Psoas muscle (tissue), 8 donors: Measurements from ENCODE around the gene FNDC11. TPM values are rescaled to one million over a fixed set of nuclear protein-coding genes. Genes with fewer than 3 reads are reported as not detected.
A peak's percentile ranks its signal among the peaks of the same experiment; 100 is the strongest.
"Not testable (repeated sequence)": the region's sequence is repeated elsewhere in the genome, so short reads cannot be mapped to it uniquely, and the experiment has no call there.

Experiments used
- ATAC-seq, 4 donors: fragments of 200-7000 bp; cut with Tn5 transposase; one replicate each; pipeline ENCODE4 v1.9.1; 2020; ENCODE audit warnings: moderate library complexity in 3 of 4, mild to moderate bottlenecking in 2 of 4
- DNase-seq, 2 donors: peaks; one replicate each; pipeline ENCODE4 v3.0.0-alpha.2; 2020
- H3K27ac ChIP-seq: fragments of 200-600 bp; one replicate; pipeline ENCODE4 v1.8.0; 2022
- H3K27me3 ChIP-seq, 3 donors: fragments of 200-600 bp in 1 of 3; one replicate each; pipeline versions ENCODE4 v1.6.1 to v1.8.0; 2013 to 2022; ENCODE audit warnings: low read length in 2 of 3, mild to moderate bottlenecking in 2 of 3, moderate library complexity in 1 of 3; ENCODE audit not compliant: insufficient read depth in 3 of 3
- H3K36me3 ChIP-seq, 2 donors: fragments of 200-600 bp in 1 of 2; one replicate each; pipeline versions ENCODE4 v1.6.1 to v1.8.0; 2013 to 2022; ENCODE audit warnings: low read depth in 1 of 2, mild to moderate bottlenecking in 1 of 2, moderate library complexity in 1 of 2; ENCODE audit not compliant: insufficient read depth in 1 of 2
- H3K4me1 ChIP-seq: fragments of 200-600 bp; one replicate; pipeline ENCODE4 v1.8.0; 2022
- H3K4me3 ChIP-seq: fragments of 200-600 bp; one replicate; pipeline ENCODE4 v1.8.0; 2022; ENCODE audit warnings: mild to moderate bottlenecking
- H3K9me3 ChIP-seq: fragments of 200-600 bp; one replicate; pipeline ENCODE4 v1.8.0; 2022
- WGBS, 3 donors: extraction: QIAGEN DNeasy Blood & Tissue Kit; methylation state at CpG; one replicate each; pipeline versions ENCODE4 v1.1.6 to v1.1.7; 2013; 5-methylcytosine and 5-hydroxymethylcytosine counted together
- intact Hi-C, 2 donors: fragments of 100-400 bp; cut with DNase I; formaldehyde crosslinking; loops; one replicate each; pipeline versions ENCODE4 v1.11.0 to v1.14.2; 2022
- polyA plus RNA-seq, 3 donors: library from polyadenylated mRNA; stranded (reverse); fragments of 200-250 nt; gene quantifications; one replicate each; pipeline ENCODE4 v1.2.3, GENCODE V29; 2013
- total RNA-seq, 4 donors: library from RNA; stranded (reverse); fragmentation: NEBNext Ultra II Directional in 2 of 4; extraction: Animal tissue kit (Norgen Biotek cat#: 25700) in 2 of 4; gene quantifications; one replicate each; pipeline versions ENCODE4 v1.2.1 to v1.2.4, GENCODE V29; 2021 to 2023
- TF ChIP-seq, protein P1 (sequence below): fragments of 200-600 bp; IDR thresholded peaks from one replicate; pipeline ENCODE4 v1.8.0; 2022; ENCODE audit warnings: antibody characterized with exemption
- donor health status: healthy with polysubstance abuse.
- donor health status: DM: no; HTN: no; CAD: no; lungs with moderate emphysema.
- donor health status: Bipolar disorder and iron deficiency.
- donor health status: healthy.
- donor health status: DM: yes; HTN: yes; CAD: no.
- donor health status: DM: no; HTN: no; CAD: no.
- donor health status: DM: no; HTN: no; CAD: no.
- donor health status: DM: yes; HTN: yes; CAD: no.

Gene FNDC11
- total and polyA plus RNA-seq, 7 donors: 0.07 to 0.14 (median 0.08) TPM; not detected in 4

DNA sequence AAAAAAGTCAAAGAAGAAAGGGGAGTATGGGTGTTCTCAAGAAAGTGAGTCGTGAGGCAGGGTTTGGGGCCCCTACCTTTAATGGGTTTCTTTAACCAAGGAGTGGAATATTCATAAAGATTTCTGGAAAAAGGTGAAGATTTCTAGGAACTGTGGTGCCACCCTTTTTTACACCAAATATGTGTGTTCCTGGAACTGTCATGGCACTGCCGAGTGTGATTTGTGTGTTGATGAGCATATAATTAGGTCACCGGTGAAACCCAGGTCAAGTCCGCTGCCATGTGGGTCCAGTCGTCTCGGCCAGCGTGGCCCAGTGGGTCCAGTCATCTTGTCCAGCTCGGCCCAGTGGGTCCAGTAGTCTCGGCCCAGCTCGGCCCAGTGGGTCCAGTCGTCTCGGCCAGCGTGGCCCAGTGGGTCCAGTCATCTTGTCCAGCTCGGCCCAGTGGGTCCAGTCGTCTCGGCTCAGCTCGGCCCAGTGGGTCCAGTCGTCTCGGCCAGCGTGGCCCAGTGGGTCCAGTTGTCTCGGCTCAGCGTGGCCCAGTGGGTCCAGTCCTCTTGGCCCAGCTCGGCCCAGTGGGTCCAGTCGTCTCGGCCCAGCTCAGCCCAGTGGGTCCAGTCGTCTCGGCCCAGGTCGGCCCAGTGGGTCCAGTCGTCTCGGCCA lies 46.7 kb upstream of the FNDC11 start:
- ATAC-seq (no peak), DNase-seq (peak in 1 of 2 donors; percentile 44)
- no peaks in the 10 kb centered on the region for H3K27me3 ChIP-seq
- TF ChIP-seq, protein P1, sequence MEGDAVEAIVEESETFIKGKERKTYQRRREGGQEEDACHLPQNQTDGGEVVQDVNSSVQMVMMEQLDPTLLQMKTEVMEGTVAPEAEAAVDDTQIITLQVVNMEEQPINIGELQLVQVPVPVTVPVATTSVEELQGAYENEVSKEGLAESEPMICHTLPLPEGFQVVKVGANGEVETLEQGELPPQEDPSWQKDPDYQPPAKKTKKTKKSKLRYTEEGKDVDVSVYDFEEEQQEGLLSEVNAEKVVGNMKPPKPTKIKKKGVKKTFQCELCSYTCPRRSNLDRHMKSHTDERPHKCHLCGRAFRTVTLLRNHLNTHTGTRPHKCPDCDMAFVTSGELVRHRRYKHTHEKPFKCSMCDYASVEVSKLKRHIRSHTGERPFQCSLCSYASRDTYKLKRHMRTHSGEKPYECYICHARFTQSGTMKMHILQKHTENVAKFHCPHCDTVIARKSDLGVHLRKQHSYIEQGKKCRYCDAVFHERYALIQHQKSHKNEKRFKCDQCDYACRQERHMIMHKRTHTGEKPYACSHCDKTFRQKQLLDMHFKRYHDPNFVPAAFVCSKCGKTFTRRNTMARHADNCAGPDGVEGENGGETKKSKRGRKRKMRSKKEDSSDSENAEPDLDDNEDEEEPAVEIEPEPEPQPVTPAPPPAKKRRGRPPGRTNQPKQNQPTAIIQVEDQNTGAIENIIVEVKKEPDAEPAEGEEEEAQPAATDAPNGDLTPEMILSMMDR: no peak
- no peak overlapping the region for H3K4me3 ChIP-seq
- peaks cover 19% of the 10 kb centered on the region for H3K4me1 ChIP-seq
- intact Hi-C loops: no loop called here
- H3K27ac ChIP-seq: no peak overlapping the region
- H3K36me3 ChIP-seq: no peaks in the 10 kb centered on the region
- WGBS, 3 donors: 90 to 94% (median 93%) methylated on average over 30 of the region's 30 CpGs
- peaks cover 12% of the 10 kb centered on the region for H3K9me3 ChIP-seq

DNA sequence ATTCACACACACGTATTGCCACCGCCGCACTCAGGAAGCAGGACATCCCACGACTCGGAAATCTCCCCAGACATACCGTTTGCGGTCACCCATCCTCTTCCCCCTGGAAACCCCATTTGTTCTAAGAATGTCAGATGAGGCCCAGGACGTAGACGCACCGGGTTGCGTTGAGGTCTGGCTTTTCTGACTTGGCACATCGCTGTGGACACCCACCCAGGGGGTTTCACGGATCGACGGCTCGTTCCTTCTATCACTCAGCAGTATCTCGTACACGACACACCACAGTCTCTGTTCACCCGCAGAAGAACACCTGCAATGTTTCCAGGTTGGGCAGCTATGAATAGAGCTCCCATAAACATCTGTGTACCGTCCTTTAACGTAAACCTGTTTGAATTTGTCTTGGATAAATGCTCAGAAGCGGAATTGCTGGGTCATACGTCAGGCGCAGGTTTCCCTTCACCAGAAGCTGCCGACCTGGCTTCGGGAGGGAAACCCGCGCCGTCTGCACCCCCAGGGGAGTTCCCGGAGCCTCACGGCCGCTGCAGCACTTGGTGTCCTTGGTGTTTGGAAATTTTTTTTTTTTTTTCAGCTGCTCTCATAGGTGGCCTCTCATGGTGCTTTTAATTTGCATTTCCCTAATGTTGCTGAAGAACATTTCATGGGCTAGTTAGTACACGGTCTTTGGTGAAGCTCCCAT lies 45.7 kb upstream of the FNDC11 start:
- Histone ChIP-seq H3K27me3 (no peaks in the 10 kb centered on the region), H3K4me3 (no peak overlapping the region), H3K36me3 (no peaks in the 10 kb centered on the region), H3K4me1 (peaks cover 13% of the 10 kb centered on the region), H3K9me3 (peaks cover 12% of the 10 kb centered on the region), H3K27ac (peak overlapping the region; percentile 81)
- DNase-seq: peak in 1 of 2 donors; percentile 15
- 85 to 89% (median 87%) methylated on average over 33 of the region's 33 CpGs for WGBS, 3 donors
- intact Hi-C loops: no loop called here
- peak in 1 of 4 donors; percentile 11 for ATAC-seq
- TF ChIP-seq, protein P1: no peak

DNA sequence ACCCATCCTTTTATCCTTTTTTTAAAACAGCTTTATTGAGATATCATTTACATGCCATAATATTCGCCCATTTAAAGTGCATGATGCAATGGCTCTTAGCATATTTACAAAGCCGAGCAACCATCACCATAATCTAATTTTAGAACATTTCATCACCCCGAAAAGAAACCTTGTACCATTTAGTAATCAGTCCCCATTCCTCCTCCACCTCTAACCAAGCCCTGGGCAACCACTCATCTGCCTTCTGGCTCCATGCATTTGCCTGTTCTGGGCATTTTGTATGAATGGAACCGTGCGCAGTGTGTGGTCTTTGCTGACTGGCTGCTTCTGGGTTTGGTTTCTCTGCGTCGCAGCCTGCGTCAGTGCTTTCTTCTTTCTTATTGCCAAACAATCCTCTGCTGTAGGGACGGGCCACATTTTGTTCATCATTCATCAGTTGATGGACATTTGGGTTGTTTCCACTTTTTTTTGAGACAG lies 44.8 kb upstream of the FNDC11 start:
- WGBS, 3 donors: 34 to 66% (median 35%) methylated on average over 9 of the region's 9 CpGs
- ATAC-seq (peak; percentile 92 to 95 (median 94)), DNase-seq (peak in 1 of 2 donors; percentile 57)
- H3K27me3 ChIP-seq: no peaks in the 10 kb centered on the region
- H3K4me3 ChIP-seq: no peak overlapping the region
- peaks cover 13% of the 10 kb centered on the region for H3K4me1 ChIP-seq
- H3K9me3 ChIP-seq: peaks cover 12% of the 10 kb centered on the region
- no peaks in the 10 kb centered on the region for H3K36me3 ChIP-seq
- peak overlapping the region; percentile 81 for H3K27ac ChIP-seq
- TF ChIP-seq, protein P1: no peak
- intact Hi-C loops: no loop called here

DNA sequence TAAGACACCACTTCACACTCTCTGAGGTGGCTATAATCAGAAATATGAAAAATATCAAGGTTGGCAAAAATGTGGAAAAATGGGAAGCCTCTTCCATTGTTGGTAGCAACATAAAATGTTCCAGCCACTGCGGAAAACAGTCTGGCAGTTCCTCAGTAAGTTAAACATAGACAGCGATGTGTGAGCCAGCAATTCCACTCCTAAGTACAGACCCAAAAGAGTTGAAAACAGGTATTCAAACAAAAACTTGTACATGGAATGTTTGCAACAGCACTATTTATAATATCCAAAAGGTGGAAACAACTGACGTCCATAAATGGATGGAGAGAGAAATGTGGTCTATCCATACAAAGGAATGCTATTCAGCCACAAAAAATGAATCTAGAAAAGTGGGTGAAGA lies 40.8 kb upstream of the FNDC11 start:
- Histone ChIP-seq H3K4me3 (no peak overlapping the region), H3K27ac (no peak overlapping the region), H3K9me3 (no peaks in the 10 kb centered on the region), H3K27me3 (no peaks in the 10 kb centered on the region), H3K36me3 (peaks cover 0 to 14% of the 10 kb centered on the region in 2 donors), H3K4me1 (peaks cover 13% of the 10 kb centered on the region)
- WGBS, 3 donors: 84 to 88% (median 88%) methylated on average over 3 of the region's 3 CpGs
- ATAC-seq (no peak), DNase-seq (no peak)
- TF ChIP-seq, protein P1: no peak
- intact Hi-C loops: no loop called here

DNA sequence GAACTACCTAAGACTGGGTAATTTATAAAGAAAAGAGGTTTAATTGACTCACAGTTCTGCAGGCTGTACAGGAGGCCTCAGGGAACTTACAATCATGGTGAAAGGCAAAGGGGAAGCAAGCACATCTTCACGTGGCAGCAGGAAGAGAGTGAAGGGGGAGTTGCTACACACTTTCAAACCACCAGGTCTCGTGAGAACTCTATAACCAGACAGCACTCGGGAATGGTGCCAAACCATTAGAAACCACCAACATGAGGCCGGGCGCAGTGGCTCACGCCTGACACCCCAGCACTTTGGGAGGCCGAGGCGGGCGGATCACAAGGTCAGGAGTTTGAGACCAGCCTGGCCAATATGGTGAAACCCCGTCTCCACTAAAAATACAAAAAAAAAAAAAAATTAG lies 39.4 kb upstream of the FNDC11 start:
- ATAC-seq, H3K27ac ChIP-seq, H3K9me3 ChIP-seq, H3K27me3 ChIP-seq, H3K4me3 ChIP-seq, intact Hi-C loops: not testable (repeated sequence)
- 73 to 79% (median 75%) methylated on average over 9 to 10 of the region's 10 CpGs for WGBS, 3 donors
- DNase-seq: peak in 1 of 2 donors; percentile 26
- peaks cover 12% of the 10 kb centered on the region for H3K4me1 ChIP-seq
- peaks cover 0 to 14% of the 10 kb centered on the region in 2 donors for H3K36me3 ChIP-seq
